IPS-18c (cell line): ENCODE measurements around the gene DDX59.

Experiments used
- H3K4me3 ChIP-seq: 2 replicates; pipeline ENCODE4 v1.7.0; 2013; ENCODE audit warnings: low read depth, mild to moderate bottlenecking, low read length, moderate library complexity; ENCODE audit not compliant: insufficient read depth
- H3K9me3 ChIP-seq: one replicate; pipeline ENCODE4 v1.6.1; 2013; ENCODE audit warnings: mild to moderate bottlenecking, low read length, moderate library complexity; ENCODE audit not compliant: control insufficient read depth, insufficient read depth

Gene DDX59

DNA sequence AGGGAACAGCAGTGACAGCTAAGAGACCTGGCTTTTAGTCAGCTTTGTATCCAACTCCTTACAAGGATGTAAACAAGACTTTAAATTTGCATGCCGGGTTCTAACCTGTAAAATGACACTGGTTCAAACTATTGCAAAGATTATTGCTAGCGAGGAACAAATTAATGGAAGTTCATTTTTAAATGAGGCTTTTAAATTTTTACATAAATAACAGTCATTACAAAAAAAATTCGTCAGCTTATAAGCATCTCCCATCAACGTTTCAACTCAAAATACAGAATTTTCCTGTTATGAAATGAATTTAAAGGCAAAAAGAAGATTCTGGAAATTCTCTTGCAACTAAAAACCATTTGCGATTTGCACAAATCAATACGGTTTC, 49.8 kb downstream of the DDX59 start:
- H3K4me3 ChIP-seq, result peak overlapping the region; percentile 95

GRCh38 chr1:200610846-200611245, 58.9 kb downstream of the DDX59 start:
- no peak overlapping the region for H3K4me3 ChIP-seq

More for the DNA sequence above, 49.8 kb downstream of the DDX59 start:
- H3K9me3 ChIP-seq, result no peaks in the 10 kb centered on the region

GRCh38 chr1:200602632-200603031, 67.1 kb downstream of the DDX59 start:
- Histone ChIP-seq H3K9me3 (no peaks in the 10 kb centered on the region), H3K4me3 (no peak overlapping the region)

More at GRCh38 chr1:200610846-200611245, 58.9 kb downstream of the DDX59 start:
- H3K9me3 ChIP-seq, result no peaks in the 10 kb centered on the region
